ENCODE data around the gene CTTNBP2NL.

DNA sequence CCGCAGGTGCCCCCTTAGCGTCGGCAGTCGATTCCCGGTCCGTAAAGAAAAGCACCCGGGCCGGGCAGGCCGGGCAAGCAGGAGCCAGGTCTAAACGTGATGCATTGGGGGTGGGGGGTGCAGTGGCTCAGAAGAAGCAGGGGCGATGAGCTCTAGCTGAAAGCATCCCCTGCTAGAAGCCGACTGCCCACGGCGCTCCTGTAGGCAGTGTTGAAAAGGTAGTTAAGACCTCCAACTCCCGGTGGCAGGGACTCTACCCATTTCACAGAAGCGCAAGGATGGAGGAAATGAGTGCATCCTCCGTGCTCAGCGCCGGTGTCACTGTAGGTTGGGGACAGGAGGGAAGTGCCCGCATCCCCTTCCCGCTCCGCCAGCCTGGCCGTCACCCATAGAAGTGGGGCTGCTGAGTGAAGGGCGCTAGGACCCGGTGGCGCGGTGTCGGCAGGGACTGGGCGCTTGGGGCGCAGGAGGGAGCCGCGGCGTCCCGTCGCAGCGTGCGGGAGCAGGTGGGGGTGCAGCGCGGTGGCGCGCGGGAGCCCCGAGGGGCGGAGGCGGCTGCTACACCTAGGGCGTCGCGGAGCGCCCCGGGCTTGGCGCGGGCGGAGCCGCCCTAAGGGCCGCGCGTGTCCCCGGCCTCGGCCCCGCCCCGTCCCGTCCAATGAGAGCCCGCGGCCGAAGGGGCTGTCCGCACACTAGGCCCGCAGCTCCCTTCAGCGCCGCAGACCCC lies 112.4 kb downstream of the CTTNBP2NL start, which contains the start of gene WNT2B:
- no peak for TF ChIP-seq SP1 (IDR thresholded peaks at IDR 0.05)
- TF ChIP-seq FOXM1 (IDR thresholded peaks at IDR 0.05; ENCODE audit: borderline replicate concordance) = no peak; the same call in none of the 2 replicates
- TF ChIP-seq L3MBTL2 (conservative IDR thresholded peaks at IDR 0.05) = no peak
- no peak for TF ChIP-seq CTBP1 (IDR thresholded peaks at IDR 0.05; ENCODE audit: borderline replicate concordance)
- no peak for TF ChIP-seq BHLHE40 (IDR thresholded peaks at IDR 0.05; ENCODE audit: borderline replicate concordance)
- TF ChIP-seq FOXA1 (IDR thresholded peaks at IDR 0.05) = no peak
- TF ChIP-seq, protein P1, sequence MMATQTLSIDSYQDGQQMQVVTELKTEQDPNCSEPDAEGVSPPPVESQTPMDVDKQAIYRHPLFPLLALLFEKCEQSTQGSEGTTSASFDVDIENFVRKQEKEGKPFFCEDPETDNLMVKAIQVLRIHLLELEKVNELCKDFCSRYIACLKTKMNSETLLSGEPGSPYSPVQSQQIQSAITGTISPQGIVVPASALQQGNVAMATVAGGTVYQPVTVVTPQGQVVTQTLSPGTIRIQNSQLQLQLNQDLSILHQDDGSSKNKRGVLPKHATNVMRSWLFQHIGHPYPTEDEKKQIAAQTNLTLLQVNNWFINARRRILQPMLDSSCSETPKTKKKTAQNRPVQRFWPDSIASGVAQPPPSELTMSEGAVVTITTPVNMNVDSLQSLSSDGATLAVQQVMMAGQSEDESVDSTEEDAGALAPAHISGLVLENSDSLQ (IDR thresholded peaks at IDR 0.05) = no peak

Data from HEK293T (cell line).